Smooth muscle cell of the brain vasculature (primary cell): ENCODE data around the gene ADCY5.

Experiments used
- DNase-seq: peaks from one replicate; pipeline ENCODE4 v3.0.0-alpha.2; 2012; ENCODE audit warnings: low read depth, low spot score

ADCY5 gene

DNA sequence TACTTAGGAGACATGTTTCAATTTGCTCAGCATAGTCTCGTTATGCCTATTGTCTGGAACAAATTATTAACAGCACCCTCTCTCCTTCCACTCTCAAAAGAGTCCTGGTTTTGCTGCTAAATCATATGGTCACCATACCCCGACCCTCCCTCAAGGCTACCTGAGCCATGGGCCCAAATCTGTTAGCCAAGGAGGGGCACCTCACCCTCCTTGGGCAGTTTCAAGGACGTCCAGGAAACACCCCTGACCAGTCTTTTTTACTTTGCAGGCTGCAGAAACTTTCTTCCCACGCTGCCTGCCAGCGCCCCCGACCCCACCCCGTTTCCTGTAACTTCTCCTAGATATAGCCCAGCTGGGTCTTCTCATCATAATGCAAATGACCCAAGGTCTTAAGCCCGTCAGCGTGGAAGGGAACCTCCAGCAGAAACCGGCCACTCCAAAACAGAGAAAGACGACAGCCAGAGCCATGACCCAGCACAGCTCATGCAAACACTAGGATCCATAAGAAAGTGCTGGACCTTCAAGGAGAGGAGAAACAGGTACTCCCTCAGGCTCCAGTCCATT, 62.3 kb downstream of the ADCY5 start:
- DNase-seq: no peak

- DNase-seq: no peak
Observed at GRCh38 chr3:123385981-123386380, 62.9 kb downstream of the ADCY5 start.

GRCh38 chr3:123385499-123385898, 63.4 kb downstream of the ADCY5 start:
- DNase-seq: no peak

- no peak for DNase-seq
Observed at GRCh38 chr3:123385001-123385401, 63.9 kb downstream of the ADCY5 start.

DNA sequence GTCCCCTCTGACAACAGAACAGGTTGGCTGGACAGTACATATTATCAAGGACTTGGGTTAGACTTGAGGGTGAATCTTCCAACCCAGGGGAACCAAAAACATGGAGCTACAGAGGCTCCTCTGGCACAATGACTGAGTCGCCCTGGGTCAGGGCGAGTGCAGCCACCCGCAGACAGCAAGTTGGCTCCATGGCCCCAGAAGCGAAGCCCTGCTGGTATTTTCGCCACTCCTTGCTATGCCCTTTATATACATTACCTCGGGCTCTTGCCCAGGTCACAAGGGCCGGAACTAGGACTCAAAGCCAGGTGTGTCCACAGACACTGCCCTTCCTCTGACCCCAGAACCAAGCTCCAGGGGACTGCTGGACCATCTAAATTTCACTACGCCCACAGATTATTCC, 64.6 kb downstream of the ADCY5 start:
- no peak for DNase-seq

- no peak for DNase-seq
Observed at GRCh38 chr3:123383091-123384053, 65.5 kb downstream of the ADCY5 start.

GRCh38 chr3:123380261-123380660, 68.6 kb downstream of the ADCY5 start:
- DNase-seq: no peak

DNA sequence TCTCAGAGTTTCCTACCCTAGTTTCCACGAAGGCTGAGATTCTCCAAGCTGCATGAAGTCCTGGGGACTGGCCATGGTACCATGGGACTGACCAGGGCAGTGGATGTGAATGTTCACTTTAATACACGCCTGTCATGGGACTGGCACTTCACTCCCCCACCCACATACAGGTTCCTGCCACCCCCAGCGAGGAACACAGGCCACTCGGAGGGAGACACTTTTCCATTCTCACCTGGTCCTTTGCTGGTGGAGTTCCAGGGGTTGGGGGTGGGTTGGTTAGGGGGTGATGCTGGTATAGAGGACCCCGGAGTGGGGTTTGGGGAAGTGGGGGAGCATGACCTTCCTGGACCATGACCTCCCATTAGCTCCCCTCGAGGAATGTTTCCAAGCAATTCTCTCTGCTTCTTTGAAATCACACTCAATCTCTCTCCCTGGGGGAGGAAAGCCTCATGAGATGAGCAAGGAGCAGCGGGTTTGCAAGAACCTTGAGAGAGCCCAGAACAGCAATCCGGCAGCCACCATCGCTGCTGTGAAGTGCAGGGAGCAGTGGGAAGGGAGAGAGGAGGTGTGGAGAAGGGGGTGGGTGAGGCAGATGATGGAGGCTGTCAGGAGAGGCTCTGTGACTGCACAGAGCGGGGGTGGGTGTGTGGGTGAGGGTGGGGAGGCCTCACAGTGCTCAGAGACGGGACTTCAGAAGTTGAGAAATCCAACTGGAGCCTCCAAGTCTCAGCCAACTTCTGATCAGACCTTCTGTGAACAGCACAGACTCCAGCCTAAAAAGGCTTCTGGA, 69.7 kb downstream of the ADCY5 start:
- DNase-seq: no peak

- no peak for DNase-seq
Observed at GRCh38 chr3:123378409-123378915, 70.4 kb downstream of the ADCY5 start.

GRCh38 chr3:123377243-123377740, 71.6 kb downstream of the ADCY5 start:
- DNase-seq: no peak

DNA sequence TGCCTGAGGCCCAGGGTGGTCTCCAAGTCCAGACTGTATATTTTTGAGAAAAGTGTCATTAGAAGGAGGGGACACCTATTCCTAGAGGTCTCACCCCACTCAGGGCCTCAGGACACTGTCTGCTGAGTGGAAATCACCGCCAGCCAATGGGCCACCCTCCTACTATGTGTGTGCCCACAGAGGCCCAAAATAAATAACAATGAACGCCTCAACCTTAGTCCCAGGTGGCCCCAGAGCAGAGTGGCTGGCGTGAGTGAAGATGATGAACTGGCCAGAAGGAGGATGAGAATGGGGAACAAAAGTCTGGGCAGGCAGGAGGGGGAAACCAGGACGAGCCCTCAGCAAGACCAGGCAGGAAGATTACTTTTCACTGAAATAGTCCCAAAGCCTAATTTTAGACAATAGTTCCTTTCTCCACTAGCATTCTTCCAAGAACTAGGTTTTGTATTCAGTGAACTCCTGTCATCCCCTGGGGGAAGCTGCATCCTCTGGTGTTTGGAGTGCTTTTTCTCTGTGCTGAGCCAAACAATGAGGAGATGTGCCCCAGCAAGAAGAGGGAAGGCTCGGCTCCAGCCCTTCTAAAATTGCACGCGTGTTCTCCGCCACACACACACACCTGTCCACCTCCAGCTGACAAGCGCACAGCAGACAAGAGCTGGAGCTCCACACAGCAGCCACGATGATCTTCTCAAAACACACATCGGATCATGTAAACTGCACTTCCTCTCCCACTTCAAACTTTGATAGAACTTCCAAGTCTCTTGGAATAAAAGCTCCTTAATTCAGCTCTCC, 72.2 kb downstream of the ADCY5 start:
- no peak for DNase-seq

GRCh38 chr3:123375014-123375940, 73.6 kb downstream of the ADCY5 start:
- no peak for DNase-seq

DNA sequence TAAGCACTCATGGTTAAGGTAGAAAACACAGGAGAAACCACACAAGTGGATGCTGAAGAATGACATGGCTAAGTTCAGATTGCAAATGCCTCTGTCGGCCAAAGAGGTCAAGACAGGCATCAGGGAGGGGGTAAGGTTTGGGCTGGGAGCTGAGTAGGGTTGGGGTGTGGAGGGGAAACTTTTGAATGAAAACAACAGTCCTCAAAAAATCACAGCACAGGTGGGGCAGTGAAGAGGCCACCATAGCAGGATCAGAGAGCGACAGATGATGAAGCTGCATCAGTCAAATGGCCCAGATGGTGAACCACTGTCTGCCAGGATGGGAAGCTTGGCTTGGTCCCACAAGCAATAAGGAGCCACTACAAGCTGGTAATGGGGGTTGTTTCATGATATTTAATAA, 74.9 kb downstream of the ADCY5 start:
- no peak for DNase-seq

DNA sequence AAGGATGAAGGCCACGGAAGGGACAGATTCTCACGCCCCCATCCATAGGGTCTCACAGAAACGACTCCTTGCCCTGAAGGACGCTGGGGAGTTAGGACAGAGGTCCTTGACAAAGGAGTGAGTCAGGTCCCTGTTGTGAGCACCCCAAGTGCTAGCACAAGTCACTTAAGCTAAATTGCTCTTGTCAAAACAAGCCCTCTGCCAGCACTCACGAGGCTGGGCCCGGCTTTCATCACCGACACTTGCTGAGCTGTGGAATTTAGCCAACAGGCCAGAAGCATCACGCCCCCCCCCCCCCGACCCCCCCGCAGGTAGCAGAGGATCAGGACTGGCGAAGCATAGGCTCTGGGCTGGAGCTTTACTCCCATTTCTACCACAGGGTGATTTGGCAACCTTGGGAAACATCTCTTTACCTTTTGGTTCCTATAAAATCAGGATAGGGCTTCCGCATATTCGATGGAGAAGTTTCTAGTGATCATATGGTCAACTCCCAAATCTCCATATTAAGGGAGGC, 75.4 kb downstream of the ADCY5 start:
- DNase-seq: no peak

DNA sequence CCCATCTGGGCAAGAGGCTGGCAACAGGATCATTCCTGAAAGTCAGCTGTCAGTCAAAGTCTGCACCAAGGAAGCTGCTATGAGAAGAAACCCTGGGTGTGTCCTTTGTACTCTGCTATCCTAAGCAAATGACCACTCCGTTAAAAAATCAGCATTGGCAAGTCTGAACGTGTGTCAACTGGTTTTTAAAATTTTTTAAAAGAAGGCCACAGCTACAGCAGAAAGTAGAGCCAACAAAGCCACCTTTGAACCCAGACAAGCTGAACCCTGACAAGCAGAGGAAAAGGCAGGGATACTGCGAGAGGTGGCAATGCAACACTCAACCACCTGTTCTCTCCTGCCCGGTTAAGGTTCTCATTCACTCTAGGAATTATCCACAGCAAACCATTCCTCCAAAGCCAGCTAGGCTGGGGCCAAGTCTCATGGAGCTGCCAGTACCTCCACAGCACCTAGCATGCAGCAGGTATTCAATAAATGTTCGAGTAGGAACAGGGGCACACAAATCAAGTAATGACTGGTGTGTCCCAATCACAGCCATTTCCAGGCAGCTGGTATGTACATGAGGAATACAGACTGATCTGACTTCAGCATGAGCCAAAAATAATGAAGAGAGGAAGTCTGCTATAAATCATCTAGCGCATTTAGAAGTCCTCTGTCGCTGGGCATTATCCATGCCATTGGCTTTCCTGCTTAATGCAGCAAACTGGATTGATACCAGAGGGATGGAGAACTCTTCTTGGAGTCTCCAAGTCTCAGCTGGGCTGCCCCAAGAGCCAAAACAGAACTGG, 76.0 kb downstream of the ADCY5 start:
- DNase-seq: no peak

DNA sequence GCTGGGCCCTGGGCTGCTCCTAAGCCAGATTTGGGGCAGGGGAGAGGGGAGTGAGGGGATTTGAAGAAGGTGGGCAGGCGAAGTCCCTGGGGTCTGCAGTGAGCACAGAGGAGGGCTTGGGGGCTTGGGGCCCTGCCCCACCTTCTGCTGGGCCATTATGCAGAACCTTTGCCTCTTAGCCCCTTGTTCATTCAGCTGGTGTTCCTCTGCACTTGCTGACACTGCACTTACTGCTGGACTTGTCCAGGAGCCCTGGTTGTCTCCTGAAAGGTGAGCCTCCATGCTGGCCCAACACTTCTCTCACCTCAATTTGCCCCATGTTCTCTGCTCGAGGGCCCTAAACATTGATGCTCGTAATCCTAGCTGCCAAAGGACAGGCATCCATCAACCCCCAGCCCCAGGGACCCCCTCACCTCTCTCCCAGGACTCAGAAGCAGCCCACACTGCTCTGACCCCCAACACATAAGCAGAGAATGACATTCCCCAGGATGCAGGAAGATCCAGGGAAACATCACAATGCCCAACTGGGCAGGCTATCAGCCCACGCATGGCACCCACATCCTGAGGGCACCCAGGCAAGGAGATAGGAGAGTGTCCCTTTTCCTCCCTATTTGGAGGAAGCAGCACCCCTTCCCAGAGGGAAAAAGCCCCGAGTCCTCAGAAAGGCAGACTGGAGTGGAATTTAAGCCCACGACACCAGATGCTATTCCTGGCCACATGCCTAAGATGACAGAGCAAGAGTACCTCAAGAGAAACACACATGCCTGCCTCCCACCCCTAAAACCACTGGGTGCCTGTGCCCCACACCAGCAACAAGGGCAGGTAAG, 76.8 kb downstream of the ADCY5 start:
- no peak for DNase-seq

DNA sequence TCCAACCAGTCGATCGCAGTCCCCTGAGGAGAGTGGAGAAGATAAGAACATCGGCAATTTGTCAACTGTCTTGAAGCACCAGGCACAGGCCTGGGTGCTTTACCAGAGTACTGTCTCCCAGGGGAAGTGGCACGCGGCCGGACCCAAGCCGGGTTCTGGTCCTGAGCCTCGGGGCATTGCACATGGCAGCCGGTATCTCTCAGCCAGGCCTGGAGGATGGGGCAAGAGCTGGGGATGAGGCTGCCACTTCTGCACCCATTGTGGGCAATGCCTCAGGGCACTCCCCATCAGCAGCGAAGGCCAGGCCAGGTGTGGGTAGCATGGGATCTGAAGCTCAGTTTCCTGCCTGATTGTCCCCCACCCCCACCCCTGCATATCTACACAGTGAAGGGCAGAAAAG, 77.5 kb downstream of the ADCY5 start:
- DNase-seq: no peak

- no peak for DNase-seq
Observed at GRCh38 chr3:123370819-123371218, 78.1 kb downstream of the ADCY5 start.
